AG10803 (cell line): ENCODE data around the gene MAB21L3.
A peak's percentile ranks its signal among the peaks of the same experiment; 100 is the strongest.
"Not testable (repeated sequence)": the region's sequence is repeated elsewhere in the genome, so short reads cannot be mapped to it uniquely, and the experiment has no call there.

Experiments used
- DNase-seq: peaks from one replicate; pipeline ENCODE4 v3.0.0; 2010; ENCODE audit warnings: low read depth
- H3K4me3 ChIP-seq: 2 replicates; pipeline ENCODE4 v1.5.1; 2011; ENCODE audit warnings: mild to moderate bottlenecking, low read length, control low read depth
- TF ChIP-seq, protein P1 (sequence below): conservative IDR thresholded peaks from 2 replicates; pipeline ENCODE4 v1.5.1; 2011; ENCODE audit warnings: mild to moderate bottlenecking, low read length, control low read depth, inconsistent platforms

Gene MAB21L3

GRCh38 chr1:116131866-116132605 lies 20.8 kb downstream of the MAB21L3 start:
- no peak overlapping the region for H3K4me3 ChIP-seq
- TF ChIP-seq, protein P1, sequence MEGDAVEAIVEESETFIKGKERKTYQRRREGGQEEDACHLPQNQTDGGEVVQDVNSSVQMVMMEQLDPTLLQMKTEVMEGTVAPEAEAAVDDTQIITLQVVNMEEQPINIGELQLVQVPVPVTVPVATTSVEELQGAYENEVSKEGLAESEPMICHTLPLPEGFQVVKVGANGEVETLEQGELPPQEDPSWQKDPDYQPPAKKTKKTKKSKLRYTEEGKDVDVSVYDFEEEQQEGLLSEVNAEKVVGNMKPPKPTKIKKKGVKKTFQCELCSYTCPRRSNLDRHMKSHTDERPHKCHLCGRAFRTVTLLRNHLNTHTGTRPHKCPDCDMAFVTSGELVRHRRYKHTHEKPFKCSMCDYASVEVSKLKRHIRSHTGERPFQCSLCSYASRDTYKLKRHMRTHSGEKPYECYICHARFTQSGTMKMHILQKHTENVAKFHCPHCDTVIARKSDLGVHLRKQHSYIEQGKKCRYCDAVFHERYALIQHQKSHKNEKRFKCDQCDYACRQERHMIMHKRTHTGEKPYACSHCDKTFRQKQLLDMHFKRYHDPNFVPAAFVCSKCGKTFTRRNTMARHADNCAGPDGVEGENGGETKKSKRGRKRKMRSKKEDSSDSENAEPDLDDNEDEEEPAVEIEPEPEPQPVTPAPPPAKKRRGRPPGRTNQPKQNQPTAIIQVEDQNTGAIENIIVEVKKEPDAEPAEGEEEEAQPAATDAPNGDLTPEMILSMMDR: no peak
- DNase-seq: no peak

- DNase-seq: no peak
- H3K4me3 ChIP-seq: no peak overlapping the region
- TF ChIP-seq, protein P1: peak; percentile 41
Observed at GRCh38 chr1:116133696-116134475, 22.7 kb downstream of the MAB21L3 start.

- H3K4me3 ChIP-seq: no peak overlapping the region
- no peak for DNase-seq
- TF ChIP-seq, protein P1: no peak
Observed at GRCh38 chr1:116134476-116134773, 23.2 kb downstream of the MAB21L3 start.

GRCh38 chr1:116138277-116138792 lies 27.1 kb downstream of the MAB21L3 start:
- no peak overlapping the region for H3K4me3 ChIP-seq
- TF ChIP-seq, protein P1: no peak
- no peak for DNase-seq

DNA sequence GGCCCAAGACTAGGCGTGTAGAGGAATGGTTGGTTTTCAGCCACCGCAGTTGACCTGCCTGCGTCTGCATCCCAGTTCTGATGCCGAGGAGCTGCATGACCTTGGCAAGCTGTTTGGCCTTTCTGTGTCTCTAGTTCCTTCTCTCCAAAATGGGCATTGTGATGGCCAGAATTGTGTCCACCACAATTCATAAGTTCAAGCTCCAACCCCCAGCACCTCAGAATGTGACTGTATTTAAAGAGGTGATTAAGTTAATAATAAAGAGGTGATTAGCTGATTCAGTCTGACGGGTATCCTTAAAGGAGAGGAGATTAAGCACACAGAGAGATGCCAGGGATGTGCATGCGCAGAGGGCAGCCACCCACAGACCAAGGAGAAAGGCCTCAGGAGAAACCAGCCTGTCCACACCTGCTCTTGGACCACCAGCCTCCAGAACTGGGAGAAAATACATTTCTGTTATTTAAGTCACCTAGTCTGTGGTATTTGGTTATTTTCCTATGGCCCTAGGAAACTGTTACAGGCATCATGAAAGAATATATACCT lies 28.5 kb downstream of the MAB21L3 start:
- no peak overlapping the region for H3K4me3 ChIP-seq
- no peak for DNase-seq
- TF ChIP-seq, protein P1: no peak

- H3K4me3 ChIP-seq: no peak overlapping the region
- no peak for DNase-seq
- TF ChIP-seq, protein P1: no peak
Observed at GRCh38 chr1:116144151-116144550, 33.0 kb downstream of the MAB21L3 start.

GRCh38 chr1:116146447-116147113 lies 35.4 kb downstream of the MAB21L3 start:
- H3K4me3 ChIP-seq: not testable (repeated sequence)

More at GRCh38 chr1:116146447-116147113, 35.4 kb downstream of the MAB21L3 start:
- DNase-seq: not testable (repeated sequence)
